HG02840 (cell line): Measurements from ENCODE around the gene PRDM7.
"Not testable (repeated sequence)": the region's sequence is repeated elsewhere in the genome, so short reads cannot be mapped to it uniquely, and the experiment has no call there.

ENCODE experiments used
- ATAC-seq: cut with Tn5 transposase; IDR thresholded peaks from one replicate; pipeline ENCODE4 v1.9.1; 2021; ENCODE audit warnings: mild to moderate bottlenecking, moderate library complexity, moderate number of reproducible peaks; ENCODE audit not compliant: unreplicated experiment, low FRiP score

Gene PRDM7

GRCh38 chr16:90077240-90077756, at the start of gene PRDM7:
PRDM7 (minus strand) TSS chr16:90077331; CDS start chr16:90075910, 1,421 bp downstream.
- ATAC-seq: peak; percentile 82

GRCh38 chr16:90121846-90122245, 44.7 kb upstream of the PRDM7 start:
- not testable (repeated sequence) for ATAC-seq

- ATAC-seq: not testable (repeated sequence)
These were observed 30.5 kb upstream of the PRDM7 start for GRCh38 chr16:90107617-90108016.

- not testable (repeated sequence) for ATAC-seq
These were observed 29.9 kb upstream of the PRDM7 start for GRCh38 chr16:90107060-90107459.

GRCh38 chr16:90106271-90106670, 29.1 kb upstream of the PRDM7 start:
- not testable (repeated sequence) for ATAC-seq

- not testable (repeated sequence) for ATAC-seq
These were observed 27.6 kb upstream of the PRDM7 start for GRCh38 chr16:90104725-90105124.

- ATAC-seq: not testable (repeated sequence)
These were observed 25.2 kb upstream of the PRDM7 start for GRCh38 chr16:90102086-90102884.

GRCh38 chr16:90101332-90101731, 24.2 kb upstream of the PRDM7 start:
- not testable (repeated sequence) for ATAC-seq

GRCh38 chr16:90100790-90101189, 23.7 kb upstream of the PRDM7 start:
- not testable (repeated sequence) for ATAC-seq

GRCh38 chr16:90100229-90100628, 23.1 kb upstream of the PRDM7 start:
- not testable (repeated sequence) for ATAC-seq

- ATAC-seq: not testable (repeated sequence)
These were observed 21.8 kb upstream of the PRDM7 start for GRCh38 chr16:90098936-90099335.

- ATAC-seq: not testable (repeated sequence)
These were observed 20.0 kb upstream of the PRDM7 start for GRCh38 chr16:90097010-90097684.

- ATAC-seq: not testable (repeated sequence)
These were observed 17.7 kb upstream of the PRDM7 start for GRCh38 chr16:90094791-90095190.

- ATAC-seq: not testable (repeated sequence)
These were observed 17.2 kb upstream of the PRDM7 start for GRCh38 chr16:90094296-90094695.

- not testable (repeated sequence) for ATAC-seq
These were observed 16.7 kb upstream of the PRDM7 start for GRCh38 chr16:90093799-90094198.

- not testable (repeated sequence) for ATAC-seq
These were observed 15.7 kb upstream of the PRDM7 start for GRCh38 chr16:90092781-90093180.

- no peak for ATAC-seq
These were observed 7.3 kb upstream of the PRDM7 start for GRCh38 chr16:90084215-90084950.

- ATAC-seq: no peak
These were observed 6.0 kb upstream of the PRDM7 start for GRCh38 chr16:90083139-90083538.

- ATAC-seq: no peak
These were observed 4.5 kb upstream of the PRDM7 start for GRCh38 chr16:90081606-90081970.

GRCh38 chr16:90078579-90078895, 1.4 kb upstream of the PRDM7 start:
- ATAC-seq: no peak
